ENCODE data around the gene CXCL14. TPM values are rescaled to one million over a fixed set of nuclear protein-coding genes. Genes with fewer than 3 reads are reported as not detected.

CXCL14 gene
- total RNA-seq, 1 experiment from 2014 or later = not detected

GRCh38 chr5:135587721-135588663 is 9.2 kb upstream of the CXCL14 start:
- H3K4me3 Mint-ChIP-seq (ENCODE audit: low read depth, unreplicated experiment) = no peak overlapping the region
- intact Hi-C loops (cut with micrococcal nuclease; ENCODE audit: unreplicated experiment) = no loop called here
- H3K9me3 Mint-ChIP-seq (ENCODE audit: low read depth, unreplicated experiment) = no peaks in the 10 kb centered on the region
- TF ChIP-seq CTCF (IDR thresholded peaks at IDR 0.05; ENCODE audit: unreplicated experiment) = no peak
- no peak overlapping the region for H3K27ac Mint-ChIP-seq (ENCODE audit: unreplicated experiment)
- CTCF ChIA-PET = no interaction called here
- no TSS peak for BruUV-seq (replicated peaks)
- no peaks in the 10 kb centered on the region for H3K36me3 Mint-ChIP-seq (ENCODE audit: insufficient read depth, unreplicated experiment)
- H3K4me1 Mint-ChIP-seq (ENCODE audit: low read depth, unreplicated experiment) = no peaks in the 10 kb centered on the region
- peaks cover 26% of the 10 kb centered on the region for H3K27me3 Mint-ChIP-seq (ENCODE audit: unreplicated experiment)
- DNase-seq = no peak

GRCh38 chr5:135584918-135585317 is 6.1 kb upstream of the CXCL14 start:
- H3K27me3 Mint-ChIP-seq (ENCODE audit: unreplicated experiment) = no peaks in the 10 kb centered on the region
- TF ChIP-seq CTCF (IDR thresholded peaks at IDR 0.05; ENCODE audit: unreplicated experiment) = no peak
- BruUV-seq (replicated peaks) = no TSS peak
- H3K4me3 Mint-ChIP-seq (ENCODE audit: low read depth, unreplicated experiment) = no peak overlapping the region
- H3K27ac Mint-ChIP-seq (ENCODE audit: unreplicated experiment) = no peak overlapping the region
- intact Hi-C loops (cut with micrococcal nuclease; ENCODE audit: unreplicated experiment) = no loop called here
- no peaks in the 10 kb centered on the region for H3K36me3 Mint-ChIP-seq (ENCODE audit: insufficient read depth, unreplicated experiment)
- no peak for DNase-seq
- CTCF ChIA-PET = interaction anchor here (1.2 kb wide), 1 partner anchor 19 kb away, joined by 3 read pairs; no protein-coding TSS in a partner anchor
- H3K4me1 Mint-ChIP-seq (ENCODE audit: low read depth, unreplicated experiment) = no peaks in the 10 kb centered on the region
- H3K9me3 Mint-ChIP-seq (ENCODE audit: low read depth, unreplicated experiment) = no peaks in the 10 kb centered on the region

- H3K27ac Mint-ChIP-seq (ENCODE audit: unreplicated experiment) = no peak overlapping the region
- H3K4me1 Mint-ChIP-seq (ENCODE audit: low read depth, unreplicated experiment) = no peaks in the 10 kb centered on the region
- CTCF ChIA-PET = interaction anchor here (1.2 kb wide), 1 partner anchor 18 kb away, joined by 3 read pairs; no protein-coding TSS in a partner anchor
- intact Hi-C loops (cut with micrococcal nuclease; ENCODE audit: unreplicated experiment) = no loop called here
- H3K36me3 Mint-ChIP-seq (ENCODE audit: insufficient read depth, unreplicated experiment) = no peaks in the 10 kb centered on the region
- no peak overlapping the region for H3K4me3 Mint-ChIP-seq (ENCODE audit: low read depth, unreplicated experiment)
- DNase-seq = no peak
- no peaks in the 10 kb centered on the region for H3K27me3 Mint-ChIP-seq (ENCODE audit: unreplicated experiment)
- H3K9me3 Mint-ChIP-seq (ENCODE audit: low read depth, unreplicated experiment) = no peaks in the 10 kb centered on the region
- no TSS peak for BruUV-seq (replicated peaks)
- TF ChIP-seq CTCF (IDR thresholded peaks at IDR 0.05; ENCODE audit: unreplicated experiment) = no peak
Measured at GRCh38 chr5:135584276-135584675, 5.5 kb upstream of the CXCL14 start.

GRCh38 chr5:135582099-135582781 is 3.4 kb upstream of the CXCL14 start:
- no peak for DNase-seq
- no peak overlapping the region for H3K27ac Mint-ChIP-seq (ENCODE audit: unreplicated experiment)
- no peaks in the 10 kb centered on the region for H3K27me3 Mint-ChIP-seq (ENCODE audit: unreplicated experiment)
- intact Hi-C loops (cut with micrococcal nuclease; ENCODE audit: unreplicated experiment) = no loop called here
- CTCF ChIA-PET = no interaction called here
- H3K9me3 Mint-ChIP-seq (ENCODE audit: low read depth, unreplicated experiment) = no peaks in the 10 kb centered on the region
- TF ChIP-seq CTCF (IDR thresholded peaks at IDR 0.05; ENCODE audit: unreplicated experiment) = no peak
- BruUV-seq (replicated peaks) = no TSS peak
- H3K36me3 Mint-ChIP-seq (ENCODE audit: insufficient read depth, unreplicated experiment) = no peaks in the 10 kb centered on the region
- H3K4me3 Mint-ChIP-seq (ENCODE audit: low read depth, unreplicated experiment) = no peak overlapping the region
- no peaks in the 10 kb centered on the region for H3K4me1 Mint-ChIP-seq (ENCODE audit: low read depth, unreplicated experiment)
